ENCODE measurements around the gene FCHSD1.
A peak's percentile ranks its signal among the peaks of the same experiment; 100 is the strongest.
"Not testable (repeated sequence)": the region's sequence is repeated elsewhere in the genome, so short reads cannot be mapped to it uniquely, and the experiment has no call there.

The FCHSD1 gene

DNA sequence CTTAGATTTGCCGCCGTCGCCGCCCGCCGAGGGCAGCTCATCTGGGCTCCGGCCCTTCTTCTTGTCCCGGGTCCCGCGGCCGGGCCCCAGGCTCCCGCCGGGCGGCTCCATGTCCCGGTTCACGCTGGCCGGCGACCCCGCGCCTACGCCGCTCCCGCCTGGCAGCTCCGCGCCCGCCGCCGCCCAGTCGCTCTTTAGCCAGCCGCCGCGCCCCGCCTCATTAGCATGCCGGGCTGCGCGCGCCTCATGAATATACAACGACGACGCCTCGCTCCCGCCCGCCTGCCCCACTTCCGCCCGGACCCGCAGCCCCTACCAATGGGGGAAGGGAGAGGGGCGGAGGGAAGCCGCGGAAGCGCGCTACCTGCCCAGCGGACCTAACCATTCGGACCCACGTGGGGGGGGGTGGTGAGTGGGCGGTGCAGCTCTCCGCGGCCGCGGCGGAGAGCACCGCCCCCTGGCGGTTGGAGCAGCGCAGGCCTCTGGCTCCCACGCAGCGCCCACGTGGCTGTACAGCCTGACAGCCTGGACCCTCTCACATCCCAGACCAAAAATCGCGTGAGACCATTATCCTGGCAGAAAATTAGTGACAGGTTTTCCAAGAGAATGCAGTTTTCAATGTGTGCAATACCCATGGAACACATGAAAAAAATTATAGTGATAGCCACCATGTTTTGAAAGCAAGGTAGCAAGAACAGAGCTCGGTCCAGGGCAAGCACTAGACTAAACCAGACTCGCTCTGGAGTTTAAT lies 32.2 kb downstream of the FCHSD1 start, which contains the start of gene DIAPH1:
TSS of gene DIAPH1 (minus strand) at position 197 of the 751 bp plus-strand sequence. CDS start at position 111, 86 bp downstream.
- Histone ChIP-seq H3K4me1 (peaks cover 28 to 76% (median 42%) of the 10 kb centered on the region in 10 experiments), H3K36me3 (peaks cover 32 to 77% (median 50%) of the 10 kb centered on the region in 11 experiments), H3K27me3 (no peaks in the 10 kb centered on the region), H3K27ac (peak within 1 kb of the TSS; percentile 73 to 95 (median 94)), H3K9ac (peak within 1 kb of the TSS; percentile 88 to 98 (median 97)), H4K20me1 (peaks cover 0 to 43% (median 24%) of the 10 kb centered on the region in 11 experiments; a peak in 14 of 22 replicates), H3K4me2 (peak within 1 kb of the TSS; percentile 76 to 95 (median 89)), H3K4me3 (peak within 1 kb of the TSS; percentile 77 to 99 (median 96)), H3K9me3 (replicated peaks in 1 of 11) (no peaks in the 10 kb centered on the region)
- no peak for TF ChIP-seq Cebpa-rat (IDR thresholded peaks at IDR 0.05)

DNA sequence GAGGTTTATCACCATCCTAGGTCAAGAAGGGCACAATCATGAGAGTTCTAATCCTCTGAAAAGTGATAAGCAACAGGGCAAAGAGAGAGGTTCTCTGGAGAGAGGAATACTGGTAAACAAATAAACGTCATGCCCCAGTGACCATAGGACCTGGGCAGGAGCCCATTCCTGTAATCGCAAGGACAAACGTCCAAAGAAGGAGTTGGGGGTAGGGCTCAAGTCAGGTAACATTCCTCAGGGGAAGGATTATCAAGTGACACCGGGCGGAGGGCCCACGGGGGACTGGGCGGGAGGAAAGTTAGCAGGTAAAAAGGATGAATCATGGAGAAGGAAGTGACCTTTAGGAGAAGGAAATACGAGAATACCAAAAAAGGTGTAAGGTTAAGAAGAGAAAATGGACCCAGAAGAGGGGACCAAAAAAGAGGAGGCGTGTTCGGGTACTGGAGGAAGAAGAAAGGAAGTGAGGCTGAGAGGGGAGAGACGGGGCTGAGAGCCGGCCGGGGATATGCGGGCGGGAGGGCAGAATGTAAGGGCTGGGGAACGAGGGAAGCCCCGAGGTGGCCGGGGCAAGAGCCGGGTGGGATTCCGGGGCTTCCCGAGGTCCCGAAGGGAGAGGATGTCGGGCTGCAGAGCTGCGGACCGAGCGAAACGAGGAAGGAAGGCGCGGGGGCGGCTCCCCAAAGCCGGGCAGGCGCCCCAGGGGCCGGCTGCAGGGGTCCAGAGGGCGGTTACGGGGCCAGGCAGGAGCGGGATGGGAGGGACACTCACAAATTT lies 33.0 kb downstream of the FCHSD1 start:
- Histone ChIP-seq H4K20me1 (peaks cover 0 to 51% (median 24%) of the 10 kb centered on the region in 11 experiments; a peak in 14 of 22 replicates), H3K9ac (peak overlapping the region; percentile 88 to 98 (median 97)), H3K9me3 (replicated peaks in 1 of 11) (no peaks in the 10 kb centered on the region), H3K36me3 (peaks cover 31 to 74% (median 43%) of the 10 kb centered on the region in 11 experiments), H3K27me3 (no peaks in the 10 kb centered on the region), H3K4me1 (peaks cover 35 to 76% (median 44%) of the 10 kb centered on the region in 10 experiments), H3K27ac (peak overlapping the region; percentile 73 to 95 (median 94)), H3K4me3 (peak overlapping the region; percentile 77 to 99 (median 96)), H3K4me2 (peak overlapping the region; percentile 76 to 95 (median 89))
- TF ChIP-seq Cebpa-rat (IDR thresholded peaks at IDR 0.05), result no peak

DNA sequence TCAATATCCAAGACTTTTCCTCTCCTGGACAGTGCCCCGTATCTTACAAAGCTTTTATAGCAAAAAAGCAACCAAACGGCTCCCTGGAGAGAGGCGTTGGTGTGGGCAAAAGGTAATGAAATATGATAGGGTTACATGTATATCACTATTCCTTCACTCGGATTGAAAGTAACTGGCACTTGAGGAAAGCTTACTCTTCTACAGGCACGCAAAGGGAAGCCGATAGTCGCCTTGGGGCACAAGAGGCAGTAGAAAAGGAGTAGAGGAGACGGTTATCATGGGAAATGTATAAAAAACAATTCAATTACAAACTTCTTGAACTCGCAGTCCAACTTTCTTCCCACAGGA lies 33.6 kb downstream of the FCHSD1 start:
- H3K4me3 ChIP-seq, result peak overlapping the region; percentile 77 to 99 (median 96)
- peaks cover 39 to 76% (median 45%) of the 10 kb centered on the region in 10 experiments for H3K4me1 ChIP-seq

DNA sequence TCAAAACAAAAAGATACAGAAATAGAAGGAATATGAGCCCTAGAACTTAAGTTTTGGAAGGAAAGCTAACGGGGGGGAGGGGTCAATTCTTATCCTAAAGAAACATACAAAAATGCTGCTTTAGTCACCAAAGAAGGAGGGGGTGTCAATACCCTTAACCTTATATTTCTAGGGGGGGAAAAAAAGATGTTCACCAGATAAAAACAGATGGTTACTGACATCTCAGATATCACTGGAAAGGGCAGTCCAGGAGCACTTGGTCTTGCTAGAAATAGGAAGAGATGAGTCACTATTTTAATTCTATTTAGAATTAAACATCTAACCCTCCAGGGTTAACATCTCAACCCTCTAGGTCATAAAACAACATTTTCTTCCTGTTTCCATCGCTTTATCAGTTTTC lies 34.1 kb downstream of the FCHSD1 start:
- Histone ChIP-seq H3K9ac (peak overlapping the region; percentile 88 to 98 (median 97)), H3K36me3 (peaks cover 25 to 74% (median 42%) of the 10 kb centered on the region in 11 experiments), H3K27ac (peak overlapping the region; percentile 73 to 95 (median 94); a peak in 20 of 22 replicates), H3K27me3 (no peaks in the 10 kb centered on the region), H3K4me3 (peak overlapping the region; percentile 77 to 99 (median 96)), H4K20me1 (peaks cover 0 to 57% (median 25%) of the 10 kb centered on the region in 11 experiments; a peak in 14 of 22 replicates), H3K4me2 (peak overlapping the region; percentile 76 to 95 (median 89)), H3K9me3 (replicated peaks in 1 of 11) (no peaks in the 10 kb centered on the region), H3K4me1 (peaks cover 40 to 76% (median 49%) of the 10 kb centered on the region in 10 experiments)
- TF ChIP-seq Cebpa-rat (IDR thresholded peaks at IDR 0.05), result no peak

More for the DNA sequence above, 33.6 kb downstream of the FCHSD1 start:
- no peaks in the 10 kb centered on the region for H3K9me3 ChIP-seq (replicated peaks in 1 of 11)
- H4K20me1 ChIP-seq, result peaks cover 0 to 56% (median 24%) of the 10 kb centered on the region in 11 experiments; a peak in 14 of 22 replicates
- no peak for TF ChIP-seq Cebpa-rat (IDR thresholded peaks at IDR 0.05)
- H3K4me2 ChIP-seq, result peak overlapping the region; percentile 76 to 95 (median 89)
- H3K27ac ChIP-seq, result peak overlapping the region; percentile 73 to 95 (median 94); a peak in 21 of 22 replicates
- no peaks in the 10 kb centered on the region for H3K27me3 ChIP-seq
- peak overlapping the region; percentile 88 to 98 (median 97) for H3K9ac ChIP-seq
- peaks cover 28 to 74% (median 42%) of the 10 kb centered on the region in 11 experiments for H3K36me3 ChIP-seq

DNA sequence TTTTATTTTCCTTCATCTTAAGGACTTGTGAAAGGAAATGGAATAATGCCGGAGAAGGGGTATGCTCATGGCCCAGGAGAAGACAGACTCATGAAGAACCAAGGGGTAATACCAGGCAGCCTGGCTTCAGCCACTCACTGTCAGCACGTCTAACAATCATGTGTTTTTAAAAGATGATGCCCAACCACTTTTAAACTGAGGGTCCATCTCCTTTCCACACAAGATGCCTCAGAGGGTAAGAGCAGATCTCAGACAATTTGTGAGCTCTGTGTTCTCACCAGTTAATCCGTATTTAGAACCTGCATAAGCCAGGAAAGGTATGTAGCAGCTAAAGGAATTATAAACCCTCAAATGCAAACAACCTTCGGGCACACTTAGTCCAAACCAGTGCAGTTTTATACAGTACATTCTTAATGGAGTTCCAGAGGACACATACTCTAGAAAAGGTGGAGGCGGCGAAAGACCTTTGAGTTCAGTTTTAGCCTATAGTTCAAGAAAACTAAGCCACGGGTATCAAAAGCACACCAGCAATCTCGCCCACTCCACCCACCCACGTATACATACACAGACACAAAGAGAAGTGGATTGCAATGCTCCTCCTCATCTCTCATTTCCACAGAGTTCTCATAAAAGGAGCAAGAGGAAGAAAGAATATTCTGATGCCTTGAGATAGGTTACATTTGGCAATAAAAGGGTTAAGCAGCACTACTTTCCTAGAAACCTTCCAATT lies 35.1 kb downstream of the FCHSD1 start:
- H3K9me3 ChIP-seq (replicated peaks in 1 of 11), result peaks cover 0 to 8% (median 2%) of the 10 kb centered on the region in 11 experiments; a peak in 8 of 22 replicates
- H4K20me1 ChIP-seq, result peaks cover 0 to 57% (median 25%) of the 10 kb centered on the region in 11 experiments; a peak in 14 of 22 replicates
- H3K4me1 ChIP-seq, result peaks cover 49 to 76% (median 59%) of the 10 kb centered on the region in 10 experiments
- peak overlapping the region; percentile 88 to 98 (median 97); a peak in 21 of 22 replicates for H3K9ac ChIP-seq
- peaks cover 15 to 74% (median 42%) of the 10 kb centered on the region in 11 experiments for H3K36me3 ChIP-seq
- peak overlapping the region; percentile 77 to 99 (median 96) for H3K4me3 ChIP-seq
- peak overlapping the region in 10 of 11 experiments; percentile 85 to 95 (median 94); a peak in 19 of 22 replicates for H3K27ac ChIP-seq
- TF ChIP-seq Cebpa-rat (IDR thresholded peaks at IDR 0.05), result no peak
- H3K4me2 ChIP-seq, result peak overlapping the region; percentile 76 to 95 (median 89)
- H3K27me3 ChIP-seq, result no peaks in the 10 kb centered on the region

DNA sequence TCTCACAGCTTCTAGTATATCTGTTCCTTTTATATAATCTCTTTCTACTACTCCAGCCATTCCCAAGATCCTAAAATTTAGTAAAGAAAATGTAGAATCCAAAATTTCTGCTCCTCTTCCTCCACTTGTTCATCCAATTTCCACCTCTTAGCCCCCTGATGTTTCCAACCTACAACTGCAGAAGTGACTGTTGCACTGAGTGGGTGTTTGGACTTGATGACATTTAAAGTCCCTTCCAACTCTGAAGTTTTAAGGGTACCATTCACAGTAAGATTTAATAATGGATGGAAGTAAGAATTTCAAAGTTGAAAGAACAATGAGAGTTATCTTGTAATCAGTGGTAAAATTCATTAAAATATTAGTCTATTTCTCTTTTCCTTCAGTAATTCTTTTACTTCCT lies 37.9 kb downstream of the FCHSD1 start:
- H3K9ac ChIP-seq, result peak overlapping the region in 6 of 11 experiments; percentile 41 to 71 (median 65); a peak in 9 of 22 replicates
- peaks cover 0 to 79% (median 42%) of the 10 kb centered on the region in 11 experiments; a peak in 19 of 22 replicates for H3K36me3 ChIP-seq
- H4K20me1 ChIP-seq, result peaks cover 0 to 53% (median 25%) of the 10 kb centered on the region in 11 experiments; a peak in 14 of 22 replicates
- H3K9me3 ChIP-seq (replicated peaks in 1 of 11), result peaks cover 0 to 22% (median 14%) of the 10 kb centered on the region in 11 experiments; a peak in 12 of 22 replicates
- peak overlapping the region in 10 of 11 experiments; percentile 57 to 94 (median 68); a peak in 14 of 22 replicates for H3K27ac ChIP-seq
- TF ChIP-seq Cebpa-rat (IDR thresholded peaks at IDR 0.05), result no peak
- peak overlapping the region in 4 of 10 experiments; percentile 18 to 98 (median 98); a peak in 5 of 20 replicates for H3K4me3 ChIP-seq
- H3K4me2 ChIP-seq, result peak overlapping the region; percentile 76 to 95 (median 89)
- H3K4me1 ChIP-seq, result peaks cover 72 to 90% (median 81%) of the 10 kb centered on the region in 10 experiments
- H3K27me3 ChIP-seq, result no peaks in the 10 kb centered on the region

DNA sequence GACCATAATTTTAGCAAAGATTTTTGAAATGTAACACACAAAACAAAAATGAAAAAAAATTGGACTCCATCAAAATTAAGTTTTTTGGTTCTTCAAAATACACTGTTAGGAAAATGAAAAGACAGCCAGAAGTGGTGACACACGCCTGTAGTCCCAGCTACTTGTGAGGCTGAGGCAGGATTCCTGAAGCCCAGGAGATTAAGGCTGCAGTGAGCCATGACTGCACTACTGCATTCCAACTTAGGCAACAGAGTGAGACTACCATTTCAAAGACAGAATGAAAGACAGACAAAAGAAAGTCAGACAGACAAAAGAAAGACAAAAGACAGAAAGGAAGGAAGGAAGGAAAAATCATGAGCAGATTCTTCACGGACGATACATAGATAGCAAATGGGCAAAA lies 39.9 kb downstream of the FCHSD1 start:
- Histone ChIP-seq H3K4me1 (peaks cover 91 to 100% (median 100%) of the 10 kb centered on the region in 10 experiments), H3K4me3 (peak overlapping the region in 7 of 10 experiments; percentile 2 to 54 (median 21); a peak in 7 of 20 replicates), H4K20me1 (peaks cover 0 to 32% (median 15%) of the 10 kb centered on the region in 11 experiments; a peak in 14 of 22 replicates), H3K27me3 (no peaks in the 10 kb centered on the region), H3K27ac (peak overlapping the region in 10 of 11 experiments; percentile 45 to 94 (median 92); a peak in 20 of 22 replicates), H3K36me3 (peaks cover 0 to 77% (median 42%) of the 10 kb centered on the region in 11 experiments; a peak in 19 of 22 replicates), H3K9me3 (replicated peaks in 1 of 11) (peaks cover 0 to 22% (median 14%) of the 10 kb centered on the region in 11 experiments; a peak in 12 of 22 replicates), H3K4me2 (peak overlapping the region; percentile 34 to 95 (median 89)), H3K9ac (peak overlapping the region in 6 of 11 experiments; percentile 24 to 58 (median 46); a peak in 8 of 22 replicates)
- no peak for TF ChIP-seq Cebpa-rat (IDR thresholded peaks at IDR 0.05)

DNA sequence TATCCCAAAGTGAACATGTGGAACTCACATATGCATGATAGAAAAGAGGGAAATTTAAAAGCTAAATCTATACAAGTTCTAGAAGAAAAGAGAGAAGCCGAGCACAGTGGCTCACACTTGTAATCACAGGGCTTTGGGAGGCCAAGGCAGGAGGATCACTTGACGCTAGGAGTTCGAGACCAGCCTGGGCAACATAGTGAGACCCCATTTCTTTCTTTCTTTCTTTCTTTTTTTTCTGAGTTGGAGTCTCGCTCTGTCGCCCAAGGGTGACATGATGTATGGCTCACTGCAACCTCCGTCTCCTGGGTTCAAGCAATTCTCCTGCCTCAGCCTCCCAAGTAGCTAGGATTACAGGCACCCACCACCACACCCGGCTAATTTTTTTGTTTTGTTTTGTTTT lies 41.3 kb downstream of the FCHSD1 start:
- Histone ChIP-seq H3K4me2 (peak overlapping the region; percentile 81 to 96 (median 91); a peak in 21 of 22 replicates), H3K9ac (peak overlapping the region in 4 of 11 experiments; percentile 15 to 75 (median 48); a peak in 4 of 22 replicates), H3K9me3 (replicated peaks in 1 of 11) (peaks cover 0 to 22% (median 14%) of the 10 kb centered on the region in 11 experiments; a peak in 12 of 22 replicates), H3K4me1 (peaks cover 87 to 99% (median 97%) of the 10 kb centered on the region in 10 experiments), H3K36me3 (peaks cover 0 to 63% (median 38%) of the 10 kb centered on the region in 11 experiments; a peak in 19 of 22 replicates), H3K4me3 (0 out of 20 replicates have a peak overlapping the region, but pooled peaks of 1 of the 10 experiments have one; percentile 38), H4K20me1 (peaks cover 0 to 22% (median 4%) of the 10 kb centered on the region in 11 experiments; a peak in 10 of 22 replicates), H3K27ac (peak overlapping the region in 10 of 11 experiments; percentile 6 to 94 (median 92); a peak in 17 of 22 replicates)
- H3K27me3 ChIP-seq, result not testable (repeated sequence)
